ENCODE measurements around the gene NECAB3. TPM values are rescaled to one million over a fixed set of nuclear protein-coding genes. Genes with fewer than 3 reads are reported as not detected.

Gene NECAB3
- total and polyA plus RNA-seq, 2 of the 13 experiments (the other 11 are each of a cell fraction or from before 2014, with no cell fraction given) = 61.5 to 65.5 TPM

DNA sequence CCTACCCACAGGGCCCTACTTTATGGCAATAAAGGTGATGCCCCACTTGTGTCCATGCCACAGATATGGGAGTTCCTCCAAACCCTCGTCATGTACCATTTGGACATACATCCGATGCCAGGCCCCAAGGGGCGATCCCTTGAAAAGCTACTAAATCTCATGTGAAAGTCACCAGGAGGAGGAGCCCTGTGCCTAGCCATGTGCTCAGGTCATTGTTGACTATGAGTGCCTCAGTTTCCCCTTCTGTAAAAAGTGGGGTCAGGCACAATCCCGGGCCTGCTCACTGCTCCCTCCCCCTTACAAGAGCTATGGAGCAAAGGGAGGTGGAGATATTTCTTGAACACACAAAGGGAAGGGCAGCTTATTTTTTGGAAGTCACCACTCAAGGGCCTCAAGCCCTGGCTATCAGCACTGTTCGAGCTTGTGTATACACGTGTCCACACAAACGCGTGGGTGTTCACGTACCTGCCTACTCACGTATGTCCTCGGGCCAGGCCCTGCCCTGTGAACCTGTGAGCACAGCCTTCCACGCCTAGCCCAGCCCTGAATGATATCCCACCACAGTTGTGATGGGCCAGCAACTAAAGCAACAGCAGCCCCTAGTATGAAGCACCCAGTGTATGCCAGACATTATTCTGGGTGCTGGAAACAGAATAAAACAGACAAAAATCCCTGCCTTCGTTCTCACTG lies 5.6 kb downstream of the NECAB3 start (continued):
- TF ChIP-seq ZSCAN25 (CRISPR knock-in tag; IDR thresholded peaks at IDR 0.05) (no peak), SRSF9 (IDR thresholded peaks at IDR 0.05; ENCODE audit: borderline replicate concordance, insufficient read depth, low read depth, low read length, poor library complexity, severe bottlenecking) (no peak), ZBTB39 (CRISPR knock-in tag; IDR thresholded peaks at IDR 0.05) (0 out of 2 replicates have a peak, but pooled peaks have one; percentile 9)

DNA sequence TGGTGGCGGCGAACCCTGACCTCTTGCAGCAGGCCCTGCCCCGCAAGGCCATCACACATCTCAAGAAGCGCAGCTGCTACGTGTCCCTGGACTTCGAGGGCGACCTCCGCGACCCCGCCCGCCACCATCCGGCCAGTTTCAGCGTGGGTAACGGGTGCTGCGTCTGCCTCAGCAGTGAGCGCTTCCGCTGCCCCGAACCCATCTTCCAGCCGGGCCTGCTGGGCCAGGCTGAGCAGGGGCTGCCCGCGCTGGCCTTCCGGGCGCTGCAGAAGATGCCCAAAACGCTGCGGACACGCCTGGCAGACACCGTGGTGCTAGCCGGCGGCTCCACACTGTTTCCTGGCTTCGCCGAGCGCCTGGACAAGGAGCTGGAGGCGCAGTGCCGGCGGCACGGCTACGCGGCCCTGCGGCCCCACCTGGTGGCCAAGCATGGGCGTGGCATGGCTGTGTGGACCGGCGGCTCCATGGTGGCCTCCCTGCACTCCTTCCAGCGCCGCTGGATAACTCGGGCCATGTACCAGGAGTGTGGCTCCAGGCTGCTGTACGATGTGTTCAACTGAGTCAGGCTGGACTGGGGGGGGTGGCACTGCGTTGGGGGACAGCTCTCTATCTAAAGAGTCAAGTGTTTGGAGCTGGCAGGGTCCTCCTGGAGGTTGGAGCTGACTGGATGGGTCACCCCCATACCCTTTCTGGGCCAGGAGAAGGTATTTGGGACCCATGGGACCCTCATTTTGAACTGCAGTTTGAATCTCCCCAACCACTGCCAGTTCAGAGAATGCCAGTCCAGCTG lies 6.4 kb downstream of the NECAB3 start:
- DNase-seq (ENCODE audit: low spot score) (no peak), FAIRE-seq (no peak), ATAC-seq (peak; percentile 20)
- Histone ChIP-seq H3K9me3 (ENCODE audit: low read length) (no peaks in the 10 kb centered on the region), H3K4me2 (ENCODE audit: low read depth, low read length) (no peak overlapping the region), H3K79me2 (ENCODE audit: insufficient read depth, low read length) (peaks cover 20% of the 10 kb centered on the region), H3K36me3 (replicated peaks in 1 of 2; ENCODE audit: control insufficient read depth in 1 of 2, insufficient read depth in 2 of 2, low read length in 2 of 2) (peaks cover 19 to 41% of the 10 kb centered on the region in 2 experiments), H3K4me1 (ENCODE audit: insufficient read depth, low read length) (peaks cover 53% of the 10 kb centered on the region), H4K20me1 (ENCODE audit: insufficient read depth, low read length) (0 out of 2 replicates have a peak, but pooled peaks cover 3% of the 10 kb centered on the region), H3K27me3 (ENCODE audit: control insufficient read depth in 1 of 2, insufficient read depth in 2 of 2, low read length in 2 of 2) (no peaks in the 10 kb centered on the region; a peak in 1 of 5 replicates), H3K27ac (ENCODE audit: extremely low read length, insufficient read depth, low read length) (no peak overlapping the region), H3K9ac (ENCODE audit: insufficient read depth, low read depth, low read length) (no peak overlapping the region), H2AFZ (ENCODE audit: low read length) (no peak overlapping the region), H3K4me3 (replicated peaks in 1 of 3; ENCODE audit: insufficient read depth in 1 of 3, low read depth in 2 of 3, low read length in 3 of 3) (no peak overlapping the region)
- in situ Hi-C loops (cut with HindIII; ENCODE audit: extremely low pct_ligation_motif_present, low pct_unique_long_range_greater_than_20kb) (no loop called here), intact Hi-C loops (cut with micrococcal nuclease; ENCODE audit: unreplicated experiment) (no loop called here)
- WGBS (ENCODE audit: low lambda C conversion rate) = 95% methylated on average over 41 of the region's 47 CpGs
- CTCF ChIA-PET (ENCODE audit: low intra/inter-chr PET ratio, low total read pairs) = interaction anchor here (1.9 kb wide), 1 partner anchor 210 kb away, joined by 14 read pairs; no protein-coding TSS in a partner anchor
- no TSS peak for BruUV-seq (replicated peaks)
- POLR2A ChIA-PET = no interaction called here
- TF ChIP-seq FLYWCH1 (CRISPR knock-in tag; IDR thresholded peaks at IDR 0.05) = no peak
- TF ChIP-seq CCDC6 (CRISPR knock-in tag; IDR thresholded peaks at IDR 0.05) = 0 out of 2 replicates have a peak, but pooled peaks have one; percentile 51
- TF ChIP-seq ZNF563 (CRISPR knock-in tag; IDR thresholded peaks at IDR 0.05) = peak; percentile 51; the same call in 1 of the 2 replicates
- 0 out of 2 replicates have a peak, but pooled peaks have one; percentile 48 for TF ChIP-seq ZNF441 (CRISPR knock-in tag; IDR thresholded peaks at IDR 0.05; ENCODE audit: borderline replicate concordance)
- peak; percentile 38; the same call in 1 of the 2 replicates for TF ChIP-seq SMC3 (IDR thresholded peaks at IDR 0.05; ENCODE audit: low read length)
- TF ChIP-seq, protein P1, sequence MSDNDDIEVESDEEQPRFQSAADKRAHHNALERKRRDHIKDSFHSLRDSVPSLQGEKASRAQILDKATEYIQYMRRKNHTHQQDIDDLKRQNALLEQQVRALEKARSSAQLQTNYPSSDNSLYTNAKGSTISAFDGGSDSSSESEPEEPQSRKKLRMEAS (IDR thresholded peaks at IDR 0.05) = 0 out of 2 replicates have a peak, but pooled peaks have one; percentile 24
- no peak for TF ChIP-seq HOXA5 (CRISPR knock-in tag; IDR thresholded peaks at IDR 0.05)
- TF ChIP-seq, protein P2, sequence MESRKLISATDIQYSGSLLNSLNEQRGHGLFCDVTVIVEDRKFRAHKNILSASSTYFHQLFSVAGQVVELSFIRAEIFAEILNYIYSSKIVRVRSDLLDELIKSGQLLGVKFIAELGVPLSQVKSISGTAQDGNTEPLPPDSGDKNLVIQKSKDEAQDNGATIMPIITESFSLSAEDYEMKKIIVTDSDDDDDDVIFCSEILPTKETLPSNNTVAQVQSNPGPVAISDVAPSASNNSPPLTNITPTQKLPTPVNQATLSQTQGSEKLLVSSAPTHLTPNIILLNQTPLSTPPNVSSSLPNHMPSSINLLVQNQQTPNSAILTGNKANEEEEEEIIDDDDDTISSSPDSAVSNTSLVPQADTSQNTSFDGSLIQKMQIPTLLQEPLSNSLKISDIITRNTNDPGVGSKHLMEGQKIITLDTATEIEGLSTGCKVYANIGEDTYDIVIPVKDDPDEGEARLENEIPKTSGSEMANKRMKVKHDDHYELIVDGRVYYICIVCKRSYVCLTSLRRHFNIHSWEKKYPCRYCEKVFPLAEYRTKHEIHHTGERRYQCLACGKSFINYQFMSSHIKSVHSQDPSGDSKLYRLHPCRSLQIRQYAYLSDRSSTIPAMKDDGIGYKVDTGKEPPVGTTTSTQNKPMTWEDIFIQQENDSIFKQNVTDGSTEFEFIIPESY (CRISPR knock-in tag; IDR thresholded peaks at IDR 0.05) = peak; percentile 100
- peak; percentile 87; the same call in 1 of the 2 replicates for TF ChIP-seq ZNF34 (CRISPR knock-in tag; IDR thresholded peaks at IDR 0.05; ENCODE audit: borderline replicate concordance)
- 0 out of 2 replicates have a peak, but pooled peaks have one; percentile 33 for TF ChIP-seq ZNF782 (CRISPR knock-in tag; IDR thresholded peaks at IDR 0.05; ENCODE audit: borderline replicate concordance)
- TF ChIP-seq, protein P3, sequence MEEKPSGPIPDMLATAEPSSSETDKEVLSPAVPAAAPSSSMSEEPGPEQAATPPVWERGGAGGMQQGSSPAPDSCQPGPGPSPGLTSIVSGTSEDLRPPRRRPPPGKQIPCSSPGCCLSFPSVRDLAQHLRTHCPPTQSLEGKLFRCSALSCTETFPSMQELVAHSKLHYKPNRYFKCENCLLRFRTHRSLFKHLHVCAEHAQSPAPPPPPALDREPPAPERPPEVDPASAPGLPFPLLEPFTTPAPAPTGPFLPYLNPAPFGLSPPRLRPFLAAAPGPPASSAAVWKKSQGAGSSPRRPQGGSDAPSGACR (CRISPR knock-in tag; IDR thresholded peaks at IDR 0.05) = no peak
- TF ChIP-seq SMAD1 (CRISPR knock-in tag; IDR thresholded peaks at IDR 0.05; ENCODE audit: borderline replicate concordance, low read depth) = no peak
